GM18951 (cell line): ENCODE data around the gene SLC19A2.
"Not testable (repeated sequence)": the region's sequence is repeated elsewhere in the genome, so short reads cannot be mapped to it uniquely, and the experiment has no call there.

Source experiments
- POLR2A ChIP-seq: IDR thresholded peaks from 4 replicates; pipeline ENCODE4 v1.6.1; 2011; ENCODE audit warnings: mild to moderate bottlenecking; ENCODE audit not compliant: insufficient read length, insufficient read depth; ENCODE audit errors: extremely low read depth
- in situ Hi-C: fragments of 300-500 bp; cut with MboI; formaldehyde crosslinking; loops from one replicate; pipeline ENCODE4 v1.12.0; 2022; ENCODE audit warnings: low sequenced_read_pairs, mixed read lengths, inconsistent platforms; ENCODE audit not compliant: unreplicated experiment

Gene SLC19A2

DNA sequence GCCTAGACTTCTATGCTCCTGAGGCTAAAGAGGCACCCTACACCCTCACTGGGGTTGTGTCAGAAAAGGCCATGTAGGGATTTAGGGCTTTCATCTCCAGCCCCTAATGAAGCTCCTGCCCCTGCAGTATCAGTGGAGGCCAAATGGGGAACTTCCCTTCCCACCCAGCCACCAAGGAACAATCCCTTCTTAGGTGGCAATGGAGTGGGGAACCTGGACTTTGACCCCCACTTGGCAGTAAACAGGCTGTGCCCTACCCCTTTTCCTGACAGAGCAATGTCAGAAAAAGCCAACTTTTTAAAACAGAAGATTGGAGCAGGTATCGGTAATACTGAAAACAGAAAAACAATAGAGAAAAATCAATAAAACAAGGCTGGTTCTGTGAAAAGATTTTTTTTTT, 35.5 kb upstream of the SLC19A2 start:
- TF ChIP-seq POLR2A: no peak
- in situ Hi-C loops: no loop called here

DNA sequence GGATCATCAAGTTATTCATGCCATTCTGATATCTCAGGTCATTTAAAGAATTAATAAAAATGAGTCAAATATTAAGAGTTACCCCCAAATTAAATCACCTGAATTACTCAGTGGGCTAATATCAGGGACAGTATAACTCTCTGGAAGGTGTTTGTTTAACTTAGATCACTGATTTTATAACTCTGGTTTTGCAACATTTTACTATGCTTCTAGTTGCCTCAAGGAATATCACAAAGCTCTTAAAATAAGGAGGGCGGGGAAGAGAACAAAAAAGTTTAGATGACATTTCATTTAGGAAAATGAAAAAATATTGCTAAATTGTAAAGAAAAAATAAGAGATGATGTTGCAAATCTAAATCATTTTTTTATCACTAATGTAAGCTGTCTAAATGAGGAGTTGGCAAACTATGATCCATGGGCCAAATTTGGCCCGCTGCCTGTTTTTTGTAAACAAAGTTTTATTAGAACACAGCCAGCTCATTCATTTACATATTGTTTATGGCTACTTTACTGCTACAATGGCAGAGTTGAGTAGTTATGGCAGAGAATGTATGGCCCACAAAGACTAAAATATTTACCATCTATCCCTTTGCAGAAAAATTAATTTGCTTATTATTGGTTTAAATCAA, 31.9 kb upstream of the SLC19A2 start:
- TF ChIP-seq POLR2A: no peak

DNA sequence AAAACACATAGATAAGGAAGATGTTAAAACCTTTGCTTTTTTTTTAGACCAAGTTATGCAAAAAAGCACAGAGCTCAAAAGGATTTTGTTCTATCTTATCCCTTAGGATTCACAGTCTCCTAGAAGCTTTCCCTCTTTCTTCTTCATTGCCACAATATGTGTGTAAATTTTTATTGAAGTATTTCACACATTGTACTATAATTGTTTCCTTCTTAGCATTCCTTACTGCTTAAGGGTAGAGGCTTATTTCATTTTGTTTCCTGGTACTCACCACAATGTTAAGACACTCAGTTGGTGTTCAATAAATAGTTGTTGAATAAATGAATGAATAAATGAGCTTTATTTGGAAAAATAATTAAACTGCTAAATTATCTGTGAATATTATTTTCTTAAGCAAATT, 29.9 kb upstream of the SLC19A2 start:
- no peak for TF ChIP-seq POLR2A
- in situ Hi-C loops: no loop called here

More for the DNA sequence above, 31.9 kb upstream of the SLC19A2 start:
- in situ Hi-C loops: no loop called here

DNA sequence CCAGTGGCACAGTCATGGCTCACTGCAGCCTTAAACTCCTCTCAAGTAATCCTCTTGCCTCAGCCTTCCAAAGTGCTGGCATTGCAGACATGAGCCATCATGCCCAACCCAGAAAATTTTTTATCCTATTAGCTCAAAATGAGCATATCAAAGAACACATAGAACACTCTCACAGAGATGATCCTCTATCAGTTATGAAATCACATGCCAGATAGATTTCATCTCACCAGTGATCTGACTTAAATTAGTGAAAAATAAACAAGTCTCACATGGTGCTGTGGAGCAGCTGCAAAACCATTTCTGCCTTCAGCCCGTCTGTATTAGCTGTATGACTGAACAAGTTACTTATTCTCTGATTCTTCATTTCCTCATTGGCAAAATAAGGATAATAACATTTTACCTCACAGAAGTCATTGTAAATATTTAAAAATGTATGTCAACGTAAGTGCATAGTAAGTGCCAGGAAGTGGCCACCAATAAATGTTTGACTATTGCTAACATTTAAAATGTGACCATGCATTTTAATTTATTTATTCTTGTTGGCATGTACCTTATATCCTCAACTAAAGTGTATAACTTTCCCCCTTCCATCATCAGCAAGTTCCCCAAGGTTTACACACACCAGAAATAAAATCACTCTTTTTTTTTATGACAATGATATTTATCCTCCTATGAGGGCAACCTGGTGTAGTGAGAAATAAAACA, 29.0 kb upstream of the SLC19A2 start:
- no peak for TF ChIP-seq POLR2A
- in situ Hi-C loops: no loop called here

DNA sequence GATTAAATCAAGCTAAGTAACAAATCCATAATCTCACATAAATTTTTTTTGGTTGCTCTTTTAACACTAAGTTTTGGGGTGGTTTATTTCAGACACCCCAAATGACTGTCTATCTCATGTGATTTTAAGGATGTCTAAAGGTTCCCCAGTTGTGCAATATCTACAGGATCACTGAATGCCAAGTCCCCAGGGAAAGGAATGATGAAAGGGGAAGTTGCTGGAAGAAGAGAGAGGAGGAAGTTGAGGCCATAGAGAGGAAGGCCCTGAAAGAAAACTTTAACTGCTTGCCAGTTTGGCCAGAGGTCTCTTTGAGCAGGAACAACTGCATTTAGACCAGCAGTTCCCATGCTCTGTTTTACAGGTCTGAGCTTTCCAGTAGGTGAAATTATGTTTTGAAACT, 27.5 kb upstream of the SLC19A2 start:
- in situ Hi-C loops: no loop called here

DNA sequence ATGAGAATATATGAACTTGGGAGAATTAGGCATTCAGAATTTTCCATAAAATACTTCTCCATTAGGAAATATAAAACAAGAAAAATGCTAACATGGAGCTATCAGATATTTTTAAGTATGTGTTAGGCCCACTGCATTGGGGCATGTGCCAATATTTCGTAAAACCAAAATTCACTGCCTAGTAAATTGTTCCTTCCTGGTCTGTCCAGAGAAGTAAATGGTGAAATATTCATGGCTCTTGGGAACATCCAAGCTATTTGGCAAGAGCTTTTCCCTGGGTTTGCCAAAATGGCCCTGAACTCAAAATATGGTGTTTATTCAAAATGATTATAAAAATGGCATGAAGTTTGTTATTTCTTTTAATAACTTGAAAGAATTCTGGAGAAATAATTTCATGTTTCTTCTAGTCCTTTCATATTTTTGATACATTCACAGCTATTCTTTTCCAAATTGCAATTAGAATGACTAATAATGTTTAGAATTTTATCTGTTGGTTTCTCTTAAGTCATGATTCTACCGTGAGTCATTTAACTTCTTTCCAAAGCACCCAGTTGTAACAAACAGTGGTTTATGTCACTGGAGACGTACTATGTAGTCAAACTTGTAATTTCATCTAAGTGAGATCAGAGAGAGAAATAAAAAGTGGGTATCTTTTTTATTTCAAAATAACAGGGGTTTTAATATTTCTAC, 25.7 kb upstream of the SLC19A2 start:
- TF ChIP-seq POLR2A: no peak
- in situ Hi-C loops: no loop called here

More for the DNA sequence above, 27.5 kb upstream of the SLC19A2 start:
- no peak for TF ChIP-seq POLR2A

DNA sequence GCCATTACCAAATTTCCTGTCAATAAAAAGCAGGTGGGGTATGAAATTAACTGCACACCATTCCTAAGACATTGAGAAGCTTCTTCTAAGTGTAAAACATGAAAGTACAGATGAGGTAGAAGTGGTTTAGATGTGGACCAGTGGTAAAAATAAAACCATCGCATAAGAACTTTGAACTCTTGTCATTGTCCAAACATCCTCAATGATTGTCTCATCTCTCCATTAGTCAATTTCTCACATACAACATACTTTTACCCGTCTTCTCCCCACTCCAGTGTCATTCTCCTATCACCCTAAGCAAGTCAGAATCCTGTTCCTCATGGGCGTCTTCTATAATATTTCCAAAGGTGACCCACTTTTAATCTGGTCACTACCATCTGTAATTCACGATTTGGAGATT, 24.3 kb upstream of the SLC19A2 start:
- in situ Hi-C loops: no loop called here
- no peak for TF ChIP-seq POLR2A

DNA sequence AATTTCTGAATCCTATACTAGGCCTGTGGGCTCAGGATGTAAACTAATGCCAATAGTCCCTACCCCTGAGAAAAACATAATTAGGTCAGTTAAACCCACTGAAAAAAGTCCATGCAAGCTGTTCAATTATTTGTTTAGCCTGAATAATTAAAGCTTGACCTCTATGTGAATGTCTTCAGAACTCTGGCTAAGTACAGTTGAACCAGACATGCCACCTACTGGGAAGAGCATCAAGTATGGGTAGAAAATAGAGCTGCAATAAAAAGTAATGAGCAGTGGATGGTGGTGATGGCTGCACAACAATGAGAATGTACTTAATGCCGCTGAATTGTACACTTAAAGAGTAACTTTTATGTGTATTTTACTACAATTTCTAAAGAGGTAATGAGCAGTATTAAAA, 23.6 kb upstream of the SLC19A2 start:
- TF ChIP-seq POLR2A: no peak

DNA sequence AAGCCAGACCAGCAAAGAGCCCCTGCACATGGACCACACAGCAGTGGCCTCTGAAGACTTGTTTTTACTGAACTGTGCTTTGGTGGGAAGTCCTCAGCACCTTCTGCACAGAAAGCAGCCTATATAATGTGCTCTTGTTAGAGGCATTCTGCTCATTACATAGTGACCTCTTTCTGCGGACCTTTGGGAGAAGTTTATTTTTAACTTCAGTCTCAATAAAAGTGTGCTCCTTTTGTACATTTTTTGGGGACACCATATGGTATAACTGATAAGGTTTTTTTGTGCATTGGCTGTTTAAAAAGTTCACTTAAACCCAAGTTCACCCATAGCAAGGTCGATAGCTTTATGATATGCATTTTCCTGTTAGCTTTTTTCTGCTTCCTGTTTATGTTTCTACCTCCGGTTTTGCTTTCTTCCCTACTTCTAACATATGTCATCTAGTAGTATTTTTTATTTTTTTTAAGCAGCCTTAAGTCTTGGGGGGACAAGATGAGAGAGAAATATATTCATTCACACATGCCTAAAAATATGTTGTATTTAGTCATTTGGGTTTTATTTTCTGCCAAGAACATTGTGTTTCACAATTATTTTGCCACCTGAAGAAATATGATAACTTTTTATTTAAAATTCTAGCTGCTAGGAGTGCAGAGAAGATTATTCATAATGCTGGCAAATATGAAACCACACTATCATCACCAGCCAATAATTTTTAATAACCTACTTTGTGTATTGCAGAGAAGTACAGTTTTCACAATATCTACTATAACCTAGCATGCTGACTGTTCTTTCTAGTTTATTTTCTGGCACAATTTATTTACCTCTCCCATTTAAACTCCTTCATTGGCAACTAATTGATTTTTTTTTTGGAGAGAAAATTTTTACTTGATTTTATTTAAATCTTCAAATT, 22.9 kb upstream of the SLC19A2 start:
- in situ Hi-C loops: no loop called here
- TF ChIP-seq POLR2A: no peak

More for the DNA sequence above, 23.6 kb upstream of the SLC19A2 start:
- in situ Hi-C loops: no loop called here

DNA sequence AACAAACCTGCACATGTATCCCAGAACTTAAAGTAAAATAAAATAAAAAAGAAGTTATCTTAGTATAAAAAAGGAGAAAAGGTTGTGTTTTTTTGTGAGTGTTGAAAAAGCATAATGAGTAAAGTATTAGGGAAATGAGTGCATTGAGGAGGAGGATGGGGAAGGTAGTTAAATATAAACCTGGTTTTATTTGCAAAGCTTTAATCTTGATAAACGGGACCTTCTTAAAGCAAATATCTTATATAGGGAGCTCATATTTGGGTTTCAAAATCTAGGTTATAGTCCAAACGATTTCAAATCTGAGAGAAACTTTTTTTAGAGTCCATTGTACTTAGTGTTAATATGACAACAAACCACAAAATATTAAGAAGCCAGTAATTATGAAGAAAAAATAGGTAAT, 21.7 kb upstream of the SLC19A2 start:
- no peak for TF ChIP-seq POLR2A
- in situ Hi-C loops: no loop called here

DNA sequence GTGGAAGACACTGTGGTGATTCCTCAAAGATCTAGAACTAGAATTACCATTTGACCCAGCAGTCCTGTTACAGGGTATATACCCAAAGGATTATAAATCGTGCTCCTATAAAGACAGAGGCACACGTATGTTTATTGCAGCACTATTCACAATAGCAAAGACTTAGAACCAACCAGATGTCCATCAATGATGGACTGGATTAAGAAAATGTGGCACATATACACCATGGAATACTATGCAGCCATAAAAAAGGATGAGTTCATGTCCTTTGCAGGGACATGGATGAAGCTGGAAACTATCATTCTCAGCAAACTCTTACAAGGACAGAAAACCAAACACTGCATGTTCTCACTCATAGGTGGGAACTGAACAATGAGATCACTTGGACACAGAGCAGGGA, 17.9 kb upstream of the SLC19A2 start:
- in situ Hi-C loops: not testable (repeated sequence)

DNA sequence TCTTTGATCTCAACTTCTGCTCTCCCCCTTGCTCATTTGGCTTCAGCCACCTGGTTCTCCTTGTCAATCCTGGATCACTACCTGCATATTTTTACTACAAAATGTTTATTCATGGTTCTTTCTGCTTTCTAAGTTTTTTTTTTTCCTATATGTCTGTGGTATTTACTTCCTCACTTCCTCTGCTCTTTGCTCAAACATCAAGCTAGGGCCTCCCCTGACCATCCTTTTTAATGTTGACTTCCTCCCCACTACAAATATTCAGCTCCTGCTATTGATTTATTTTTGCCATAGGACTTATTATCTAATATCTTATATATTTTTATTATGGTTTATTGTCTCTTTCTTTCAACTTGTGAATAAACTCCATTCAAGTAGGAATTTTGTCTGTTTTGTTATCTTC, 14.1 kb upstream of the SLC19A2 start:
- in situ Hi-C loops: no loop called here
- TF ChIP-seq POLR2A: no peak

DNA sequence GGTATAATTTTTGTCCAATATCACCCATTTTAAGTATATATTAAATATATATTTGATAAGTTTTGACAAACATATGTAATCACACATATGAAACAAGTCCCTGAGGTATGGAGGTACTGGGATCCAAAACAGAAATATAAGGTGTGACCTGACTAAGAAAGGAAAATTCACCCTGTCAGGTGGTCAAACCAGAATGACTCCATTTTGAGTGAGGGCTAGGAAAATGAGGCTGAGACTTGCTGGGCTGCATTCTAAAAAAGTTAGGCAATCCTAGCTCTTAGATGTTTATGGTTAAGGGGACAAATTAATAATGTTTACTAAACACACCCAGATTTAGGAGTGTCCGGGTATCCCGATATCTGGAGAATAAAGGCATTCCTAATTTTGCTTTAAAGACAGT, 11.6 kb upstream of the SLC19A2 start:
- TF ChIP-seq POLR2A: no peak
- in situ Hi-C loops: no loop called here
